HL-60 (cell line): ENCODE measurements around the gene PRDM16.
"Not testable (repeated sequence)": the region's sequence is repeated elsewhere in the genome, so short reads cannot be mapped to it uniquely, and the experiment has no call there.

ENCODE experiments used
- DNase-seq, 2 experiments: peaks; one replicate each; pipeline ENCODE4 v3.0.0-alpha.2; 2010 to 2020; ENCODE audit warnings: low read depth in 1 of 2, low spot score in 1 of 2
- H3K27ac ChIP-seq: fragments of 250-450 bp; sonication (Bioruptor Pico); replicated peaks from 2 replicates; pipeline ENCODE4 v1.5.1; 2020; ENCODE audit warnings: mild to moderate bottlenecking, moderate library complexity
- H3K27me3 ChIP-seq: fragments of 250-450 bp; sonication (Bioruptor Pico); 2 replicates; pipeline ENCODE4 v1.5.1; 2021; ENCODE audit warnings: mild to moderate bottlenecking, moderate library complexity; ENCODE audit not compliant: insufficient read depth, poor library complexity, severe bottlenecking
- H3K4me3 ChIP-seq: replicated peaks from 2 replicates; pipeline ENCODE4 v1.5.1; 2011; ENCODE audit warnings: mild to moderate bottlenecking, control low read depth, low read length; ENCODE audit not compliant: insufficient read depth
- GABPA ChIP-seq: IDR thresholded peaks from 2 replicates; pipeline ENCODE4 v1.6.1; 2012; ENCODE audit warnings: low read depth
- POLR2AphosphoS5 ChIP-seq: IDR thresholded peaks from 2 replicates; pipeline ENCODE4 v1.6.1; 2012; ENCODE audit warnings: low read depth
- SPI1 ChIP-seq: IDR thresholded peaks from 2 replicates; pipeline ENCODE4 v1.6.1; 2012; ENCODE audit warnings: low read depth, mild to moderate bottlenecking, borderline replicate concordance
- TF ChIP-seq, protein P1 (sequence below): IDR thresholded peaks from 2 replicates; pipeline ENCODE4 v1.6.1; 2012; ENCODE audit warnings: low read depth; ENCODE audit not compliant: insufficient replicate concordance
- TF ChIP-seq, protein P2 (sequence below): IDR thresholded peaks from one replicate; pipeline ENCODE4 v1.5.1; 2011; ENCODE audit warnings: low read length, control low read depth, inconsistent platforms; ENCODE audit not compliant: insufficient read depth

The PRDM16 gene

DNA sequence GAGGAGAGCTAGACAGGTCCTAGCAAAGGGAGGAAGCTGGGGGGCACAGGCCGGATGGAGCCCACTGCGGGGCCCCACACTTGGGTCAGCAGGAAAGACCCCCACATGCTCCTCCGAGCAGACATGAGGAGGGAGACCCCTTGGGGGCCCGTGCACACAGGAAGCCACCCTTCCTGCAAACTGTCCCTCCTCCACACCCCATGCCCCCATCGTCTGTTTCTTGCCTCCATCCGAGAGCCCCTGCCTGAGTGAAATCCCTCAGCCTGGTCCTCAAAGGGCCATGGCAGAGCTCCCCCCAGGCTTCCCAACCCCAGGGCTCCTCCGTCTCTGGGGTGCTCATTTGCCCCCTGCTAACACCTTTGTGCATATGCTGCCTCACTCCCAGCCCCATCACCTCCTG lies 168.0 kb downstream of the PRDM16 start:
- Histone ChIP-seq H3K4me3 (no peak overlapping the region), H3K27ac (no peak overlapping the region), H3K27me3 (no peaks in the 10 kb centered on the region)
- no peak for DNase-seq
- TF ChIP-seq GABPA (no peak), POLR2AphosphoS5 (no peak), SPI1 (no peak)
- TF ChIP-seq, protein P1, sequence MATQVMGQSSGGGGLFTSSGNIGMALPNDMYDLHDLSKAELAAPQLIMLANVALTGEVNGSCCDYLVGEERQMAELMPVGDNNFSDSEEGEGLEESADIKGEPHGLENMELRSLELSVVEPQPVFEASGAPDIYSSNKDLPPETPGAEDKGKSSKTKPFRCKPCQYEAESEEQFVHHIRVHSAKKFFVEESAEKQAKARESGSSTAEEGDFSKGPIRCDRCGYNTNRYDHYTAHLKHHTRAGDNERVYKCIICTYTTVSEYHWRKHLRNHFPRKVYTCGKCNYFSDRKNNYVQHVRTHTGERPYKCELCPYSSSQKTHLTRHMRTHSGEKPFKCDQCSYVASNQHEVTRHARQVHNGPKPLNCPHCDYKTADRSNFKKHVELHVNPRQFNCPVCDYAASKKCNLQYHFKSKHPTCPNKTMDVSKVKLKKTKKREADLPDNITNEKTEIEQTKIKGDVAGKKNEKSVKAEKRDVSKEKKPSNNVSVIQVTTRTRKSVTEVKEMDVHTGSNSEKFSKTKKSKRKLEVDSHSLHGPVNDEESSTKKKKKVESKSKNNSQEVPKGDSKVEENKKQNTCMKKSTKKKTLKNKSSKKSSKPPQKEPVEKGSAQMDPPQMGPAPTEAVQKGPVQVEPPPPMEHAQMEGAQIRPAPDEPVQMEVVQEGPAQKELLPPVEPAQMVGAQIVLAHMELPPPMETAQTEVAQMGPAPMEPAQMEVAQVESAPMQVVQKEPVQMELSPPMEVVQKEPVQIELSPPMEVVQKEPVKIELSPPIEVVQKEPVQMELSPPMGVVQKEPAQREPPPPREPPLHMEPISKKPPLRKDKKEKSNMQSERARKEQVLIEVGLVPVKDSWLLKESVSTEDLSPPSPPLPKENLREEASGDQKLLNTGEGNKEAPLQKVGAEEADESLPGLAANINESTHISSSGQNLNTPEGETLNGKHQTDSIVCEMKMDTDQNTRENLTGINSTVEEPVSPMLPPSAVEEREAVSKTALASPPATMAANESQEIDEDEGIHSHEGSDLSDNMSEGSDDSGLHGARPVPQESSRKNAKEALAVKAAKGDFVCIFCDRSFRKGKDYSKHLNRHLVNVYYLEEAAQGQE: no peak
- TF ChIP-seq, protein P2, sequence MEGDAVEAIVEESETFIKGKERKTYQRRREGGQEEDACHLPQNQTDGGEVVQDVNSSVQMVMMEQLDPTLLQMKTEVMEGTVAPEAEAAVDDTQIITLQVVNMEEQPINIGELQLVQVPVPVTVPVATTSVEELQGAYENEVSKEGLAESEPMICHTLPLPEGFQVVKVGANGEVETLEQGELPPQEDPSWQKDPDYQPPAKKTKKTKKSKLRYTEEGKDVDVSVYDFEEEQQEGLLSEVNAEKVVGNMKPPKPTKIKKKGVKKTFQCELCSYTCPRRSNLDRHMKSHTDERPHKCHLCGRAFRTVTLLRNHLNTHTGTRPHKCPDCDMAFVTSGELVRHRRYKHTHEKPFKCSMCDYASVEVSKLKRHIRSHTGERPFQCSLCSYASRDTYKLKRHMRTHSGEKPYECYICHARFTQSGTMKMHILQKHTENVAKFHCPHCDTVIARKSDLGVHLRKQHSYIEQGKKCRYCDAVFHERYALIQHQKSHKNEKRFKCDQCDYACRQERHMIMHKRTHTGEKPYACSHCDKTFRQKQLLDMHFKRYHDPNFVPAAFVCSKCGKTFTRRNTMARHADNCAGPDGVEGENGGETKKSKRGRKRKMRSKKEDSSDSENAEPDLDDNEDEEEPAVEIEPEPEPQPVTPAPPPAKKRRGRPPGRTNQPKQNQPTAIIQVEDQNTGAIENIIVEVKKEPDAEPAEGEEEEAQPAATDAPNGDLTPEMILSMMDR: no peak

DNA sequence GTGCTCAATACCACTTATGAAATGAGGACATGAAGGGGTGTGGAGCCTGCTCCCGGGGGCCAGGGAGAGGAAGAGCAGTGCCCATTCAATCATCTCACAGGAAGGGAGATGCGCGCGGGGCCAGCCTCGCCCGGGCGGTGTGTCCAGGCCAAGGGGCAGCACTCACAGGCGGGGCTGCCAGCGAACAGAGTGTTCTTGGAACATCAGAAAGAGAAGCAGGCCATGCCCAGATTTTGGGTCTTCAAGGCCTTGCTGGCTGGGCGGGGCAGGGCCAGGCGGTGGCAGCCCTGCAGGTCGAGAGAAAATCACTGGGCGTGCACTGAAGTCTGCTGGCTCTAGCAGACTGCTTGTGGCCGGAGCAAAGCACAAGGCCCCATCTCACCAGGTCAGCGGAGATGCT lies 168.6 kb downstream of the PRDM16 start:
- no peak for DNase-seq
- Histone ChIP-seq H3K4me3 (no peak overlapping the region), H3K27ac (no peak overlapping the region), H3K27me3 (no peaks in the 10 kb centered on the region)
- TF ChIP-seq POLR2AphosphoS5: no peak
- TF ChIP-seq SPI1: no peak
- TF ChIP-seq GABPA: no peak

DNA sequence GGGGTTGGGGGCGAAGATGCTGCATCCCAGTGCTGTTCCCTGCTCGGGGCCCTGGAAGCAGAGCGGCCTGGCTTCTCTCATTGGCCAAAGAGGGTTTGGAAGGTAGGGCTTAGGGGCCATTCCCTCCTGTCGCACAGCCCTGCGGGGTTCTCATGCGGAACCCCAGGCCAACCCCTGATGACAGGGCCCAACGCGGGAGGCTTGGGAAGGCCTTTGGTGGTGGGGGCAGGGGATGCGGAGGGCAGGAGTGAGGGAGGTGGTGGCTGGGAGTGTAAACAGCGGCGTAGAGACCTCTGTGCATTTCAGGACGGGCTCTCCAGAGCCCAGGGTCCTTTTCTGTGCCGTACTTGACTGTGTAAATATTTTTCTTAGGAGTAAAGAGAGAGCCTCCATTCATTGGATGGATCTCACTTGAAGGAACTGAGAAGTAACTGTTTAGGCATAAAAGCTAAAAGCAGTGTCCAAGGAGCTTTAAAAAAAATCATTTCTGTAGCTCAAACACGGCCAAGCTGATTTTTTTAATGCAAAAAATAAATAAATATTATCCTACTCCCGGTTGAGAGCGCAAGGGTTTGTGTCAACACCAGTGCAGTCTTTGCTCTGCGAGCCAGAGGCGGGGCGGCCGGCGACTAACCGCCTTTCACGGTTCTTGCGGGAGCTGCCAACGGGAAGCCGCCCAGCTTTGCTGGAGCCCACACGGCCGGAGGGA lies 169.1 kb downstream of the PRDM16 start:
- no peak for DNase-seq
- TF ChIP-seq, protein P1: no peak
- TF ChIP-seq GABPA: no peak
- TF ChIP-seq, protein P2: no peak
- TF ChIP-seq SPI1: no peak
- no peak for TF ChIP-seq POLR2AphosphoS5
- Histone ChIP-seq H3K27me3 (no peaks in the 10 kb centered on the region), H3K27ac (no peak overlapping the region), H3K4me3 (no peak overlapping the region)

DNA sequence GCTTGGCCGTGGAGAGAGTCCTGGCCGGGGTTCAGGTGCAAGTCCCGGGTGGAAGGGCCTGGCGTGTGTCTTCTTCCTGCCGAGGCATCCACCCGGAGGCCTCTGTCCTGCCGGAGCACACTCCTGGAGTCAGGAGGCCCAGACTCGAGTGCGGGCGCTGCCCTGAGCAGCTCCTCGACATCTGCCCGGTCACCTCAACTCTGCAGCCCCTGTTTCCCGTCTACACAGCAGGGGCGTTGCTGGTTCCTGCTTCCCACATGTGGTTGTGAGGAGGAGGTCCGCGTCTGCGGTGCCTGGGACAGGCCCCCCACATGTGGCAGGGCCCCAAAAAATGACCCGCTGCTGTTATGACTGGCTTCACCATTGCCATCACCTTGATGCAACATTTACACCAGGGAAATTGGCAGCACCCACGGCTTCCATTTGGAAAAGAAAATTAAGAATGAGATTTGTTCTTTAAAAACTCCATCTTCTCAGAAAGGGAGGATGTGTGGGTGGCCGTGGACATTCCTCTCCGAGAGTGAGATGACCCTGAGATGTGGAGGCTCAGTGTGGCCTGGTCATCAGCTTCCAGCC lies 169.8 kb downstream of the PRDM16 start:
- DNase-seq: no peak
- Histone ChIP-seq H3K4me3 (no peak overlapping the region), H3K27ac (no peak overlapping the region), H3K27me3 (no peaks in the 10 kb centered on the region)
- TF ChIP-seq POLR2AphosphoS5: no peak
- TF ChIP-seq SPI1: no peak
- TF ChIP-seq GABPA: no peak
- TF ChIP-seq, protein P1: no peak
- TF ChIP-seq, protein P2: no peak

DNA sequence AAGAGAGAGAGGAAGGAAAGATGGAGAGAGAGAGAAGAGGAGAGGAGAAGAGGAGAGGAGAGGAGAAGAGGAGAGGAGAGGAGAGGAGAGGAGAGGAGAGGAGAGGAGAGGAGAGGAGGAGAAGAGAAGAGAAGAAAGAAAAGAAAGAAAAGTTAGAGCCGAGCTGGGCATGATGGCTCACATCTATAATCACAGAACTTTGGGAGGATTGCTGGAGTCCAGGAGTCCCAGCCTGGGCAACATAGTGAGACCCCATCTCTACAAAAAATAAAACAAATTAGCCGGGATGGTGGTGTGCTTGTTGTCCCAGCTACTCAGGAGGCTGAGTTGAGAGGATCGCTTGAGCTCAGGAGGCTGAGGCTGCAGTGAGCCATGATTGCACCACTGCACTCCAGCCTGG lies 171.0 kb downstream of the PRDM16 start:
- not testable (repeated sequence) for H3K27me3 ChIP-seq, DNase-seq, H3K27ac ChIP-seq, H3K4me3 ChIP-seq
